SK-N-SH (cell line): ENCODE measurements around the gene ZP1. TPM values are rescaled to one million over a fixed set of nuclear protein-coding genes. Genes with fewer than 3 reads are reported as not detected.

Experiments used
- CTCF ChIA-PET: fragments of 300-600, 350-600 bp; formaldehyde crosslinking; extraction: SDS; loops from one replicate; lab custom pipeline; 2021; lab: Yijun Ruan, JAX
- POLR2A ChIA-PET: fragments of 350-600 bp; sonication (Branson Sonifier 250); formaldehyde crosslinking; extraction: SDS; loops from one replicate; lab custom pipeline; 2020; ENCODE audit warnings: antibody characterized with exemption, inconsistent platforms; lab: Yijun Ruan, JAX
- DNase-seq: peaks from one replicate; pipeline ENCODE4 v3.0.0; 2012
- H2AFZ ChIP-seq: fragments of 200-600 bp; sonication (generic); 2 replicates; pipeline ENCODE4 v1.8.1; 2016; ENCODE audit warnings: antibody characterized with exemption, mild to moderate bottlenecking, low read depth
- H3F3A ChIP-seq: fragments of 200-600 bp; sonication (generic); replicated peaks from 2 replicates; pipeline ENCODE3; 2016; ENCODE audit warnings: antibody characterized with exemption, mild to moderate bottlenecking; ENCODE audit not compliant: insufficient read depth
- H3K27ac ChIP-seq, 2 experiments: fragments of 200-500 bp in 1 of 2; fragments of 200-600 bp in 1 of 2; sonication (Bioruptor generic) in 1 of 2; sonication (generic), shearing (Covaris generic) in 1 of 2; 2 replicates each; pipeline versions ENCODE4 v1.5.1 to v1.6.1; 2014 to 2016; ENCODE audit warnings: low read depth in 2 of 2, inconsistent platforms in 1 of 2, low read length in 1 of 2, mild to moderate bottlenecking in 1 of 2, mixed read lengths in 1 of 2
- H3K27me3 ChIP-seq: fragments of 200-600 bp; sonication (generic), shearing (Covaris generic); 2 replicates; pipeline ENCODE4 v1.6.1; 2016; ENCODE audit warnings: mixed run types; ENCODE audit not compliant: insufficient read depth
- H3K36me3 ChIP-seq, 2 experiments: fragments of 200-500 bp in 1 of 2; fragments of 200-600 bp in 1 of 2; sonication (Bioruptor generic) in 1 of 2; sonication (generic) in 1 of 2; replicated peaks in 1 of 2; 2 replicates each; pipeline versions ENCODE3 to v1.5.1; 2014 to 2016; ENCODE audit warnings: low read length in 1 of 2, mild to moderate bottlenecking in 1 of 2; ENCODE audit not compliant: insufficient read depth in 2 of 2, control insufficient read depth in 1 of 2
- H3K4me1 ChIP-seq, 2 experiments: fragments of 200-500 bp in 1 of 2; fragments of 200-600 bp in 1 of 2; sonication (Bioruptor generic) in 1 of 2; sonication (generic), shearing (Covaris generic) in 1 of 2; 2 replicates each; pipeline versions ENCODE4 v1.5.1 to v1.6.1; 2014 to 2016; ENCODE audit warnings: low read depth in 1 of 2, low read length in 1 of 2, mixed run types in 1 of 2; ENCODE audit not compliant: insufficient read depth in 2 of 2, control insufficient read depth in 1 of 2
- H3K4me2 ChIP-seq: fragments of 200-600 bp; sonication (generic), shearing (Covaris generic); 2 replicates; pipeline ENCODE4 v1.6.1; 2017; ENCODE audit warnings: mixed run types
- H3K4me3 ChIP-seq, 2 experiments: fragments of 200-500 bp in 1 of 2; fragments of 200-600 bp in 1 of 2; sonication (Bioruptor generic) in 1 of 2; sonication (generic), shearing (Covaris generic) in 1 of 2; 2 replicates each; pipeline versions ENCODE4 v1.5.1 to v1.8.1; 2014 to 2016; ENCODE audit warnings: low read depth in 2 of 2, inconsistent platforms in 1 of 2, low read length in 1 of 2, mild to moderate bottlenecking in 1 of 2, mixed read lengths in 1 of 2, moderate library complexity in 1 of 2
- H3K79me2 ChIP-seq: fragments of 200-600 bp; sonication (generic); 2 replicates; pipeline ENCODE4 v1.8.1; 2017; ENCODE audit warnings: mild to moderate bottlenecking; ENCODE audit not compliant: insufficient read depth
- H3K9ac ChIP-seq: fragments of 200-600 bp; sonication (generic); 2 replicates; pipeline ENCODE4 v1.6.1; 2017; ENCODE audit warnings: mixed run types
- H3K9me2 ChIP-seq: fragments of 200-600 bp; sonication (generic); 2 replicates; pipeline ENCODE4 v1.6.1; 2017; ENCODE audit warnings: mixed run types
- H3K9me3 ChIP-seq: fragments of 200-600 bp; sonication (generic); 2 replicates; pipeline ENCODE4 v1.6.1; 2017; ENCODE audit warnings: mixed run types, mild to moderate bottlenecking, moderate library complexity
- H4K20me1 ChIP-seq: fragments of 200-600 bp; sonication (generic); 2 replicates; pipeline ENCODE4 v1.6.1; 2017; ENCODE audit warnings: mild to moderate bottlenecking, mixed run types; ENCODE audit not compliant: insufficient read depth
- CHD2 ChIP-seq: fragments of 150-350 bp; IDR thresholded peaks from 2 replicates; pipeline ENCODE4 v1.6.1; 2018; ENCODE audit warnings: low read length; ENCODE audit not compliant: partially characterized antibody
- CTCF ChIP-seq: fragments of 200-600 bp; sonication (generic); IDR thresholded peaks from 2 replicates; pipeline ENCODE4 v1.6.1; 2017; ENCODE audit warnings: antibody characterized with exemption, mild to moderate bottlenecking, moderate library complexity
- EZH2phosphoT487 ChIP-seq: fragments of 200-600 bp; sonication (generic); IDR thresholded peaks from 2 replicates; pipeline ENCODE4 v1.6.1; 2017; ENCODE audit warnings: low read depth, mixed run types, mild to moderate bottlenecking, antibody characterized with exemption, moderate library complexity, borderline replicate concordance
- FOXM1 ChIP-seq: IDR thresholded peaks from 2 replicates; pipeline ENCODE4 v1.4.0; 2012; ENCODE audit warnings: low read depth, mild to moderate bottlenecking
- GABPA ChIP-seq: IDR thresholded peaks from 2 replicates; pipeline ENCODE4 v1.4.0; 2012; ENCODE audit warnings: low read depth, mild to moderate bottlenecking
- JUND ChIP-seq: IDR thresholded peaks from 2 replicates; pipeline ENCODE4 v1.4.0; 2012
- MAX ChIP-seq: IDR thresholded peaks from 2 replicates; pipeline ENCODE4 v1.4.0; 2012; ENCODE audit warnings: low read depth
- MXI1 ChIP-seq: IDR thresholded peaks from 2 replicates; pipeline ENCODE4 v1.6.1; 2012; ENCODE audit warnings: mild to moderate bottlenecking, low read depth, low read length, improper control_type of control experiment
- NFIC ChIP-seq: IDR thresholded peaks from 2 replicates; pipeline ENCODE4 v1.4.0; 2012; ENCODE audit warnings: borderline replicate concordance
- POLR2AphosphoS5 ChIP-seq: IDR thresholded peaks from 2 replicates; pipeline ENCODE4 v1.6.1; 2012; ENCODE audit warnings: low read depth, low read length
- SIN3A ChIP-seq: IDR thresholded peaks from 2 replicates; pipeline ENCODE4 v1.6.1; 2012; ENCODE audit warnings: low read depth, mild to moderate bottlenecking, low read length, moderate library complexity, borderline replicate concordance
- WGBS: methylation state at CpG from one replicate; pipeline ENCODE4 v1.1.6; 2017; ENCODE audit warnings: low lambda C conversion rate; 5-methylcytosine and 5-hydroxymethylcytosine counted together
- polyA plus RNA-seq, 3 experiments: library from polyadenylated mRNA; depleted of rRNA; stranded (reverse); fragments of >200 nt; gene quantifications; 2 replicates each; pipeline ENCODE4 v1.2.3, GENCODE V29; 2012
- TF ChIP-seq, protein P1 (sequence below): IDR thresholded peaks from 2 replicates; pipeline ENCODE4 v1.6.1; 2012; ENCODE audit warnings: mild to moderate bottlenecking, low read depth, low read length, moderate library complexity
- TF ChIP-seq, protein P2 (sequence below): fragments of 150-350 bp; IDR thresholded peaks from 2 replicates; pipeline ENCODE4 v1.6.1; 2016; ENCODE audit warnings: mild to moderate bottlenecking, low read depth, low read length

The ZP1 gene
- polyA plus RNA-seq, 1 of the 3 experiments (the other 2 are of a cell fraction) = not detected

GRCh38 chr11:60844045-60844869 lies 23.1 kb upstream of the ZP1 start:
- no peaks in the 10 kb centered on the region for H3K27me3 ChIP-seq
- H2AFZ ChIP-seq = no peak overlapping the region
- TF ChIP-seq MXI1 = no peak
- TF ChIP-seq EZH2phosphoT487 = no peak
- no peak for TF ChIP-seq FOXM1
- no peak for TF ChIP-seq SIN3A
- TF ChIP-seq POLR2AphosphoS5 = no peak
- no peak for TF ChIP-seq JUND
- no peak for TF ChIP-seq CTCF
- TF ChIP-seq, protein P1, sequence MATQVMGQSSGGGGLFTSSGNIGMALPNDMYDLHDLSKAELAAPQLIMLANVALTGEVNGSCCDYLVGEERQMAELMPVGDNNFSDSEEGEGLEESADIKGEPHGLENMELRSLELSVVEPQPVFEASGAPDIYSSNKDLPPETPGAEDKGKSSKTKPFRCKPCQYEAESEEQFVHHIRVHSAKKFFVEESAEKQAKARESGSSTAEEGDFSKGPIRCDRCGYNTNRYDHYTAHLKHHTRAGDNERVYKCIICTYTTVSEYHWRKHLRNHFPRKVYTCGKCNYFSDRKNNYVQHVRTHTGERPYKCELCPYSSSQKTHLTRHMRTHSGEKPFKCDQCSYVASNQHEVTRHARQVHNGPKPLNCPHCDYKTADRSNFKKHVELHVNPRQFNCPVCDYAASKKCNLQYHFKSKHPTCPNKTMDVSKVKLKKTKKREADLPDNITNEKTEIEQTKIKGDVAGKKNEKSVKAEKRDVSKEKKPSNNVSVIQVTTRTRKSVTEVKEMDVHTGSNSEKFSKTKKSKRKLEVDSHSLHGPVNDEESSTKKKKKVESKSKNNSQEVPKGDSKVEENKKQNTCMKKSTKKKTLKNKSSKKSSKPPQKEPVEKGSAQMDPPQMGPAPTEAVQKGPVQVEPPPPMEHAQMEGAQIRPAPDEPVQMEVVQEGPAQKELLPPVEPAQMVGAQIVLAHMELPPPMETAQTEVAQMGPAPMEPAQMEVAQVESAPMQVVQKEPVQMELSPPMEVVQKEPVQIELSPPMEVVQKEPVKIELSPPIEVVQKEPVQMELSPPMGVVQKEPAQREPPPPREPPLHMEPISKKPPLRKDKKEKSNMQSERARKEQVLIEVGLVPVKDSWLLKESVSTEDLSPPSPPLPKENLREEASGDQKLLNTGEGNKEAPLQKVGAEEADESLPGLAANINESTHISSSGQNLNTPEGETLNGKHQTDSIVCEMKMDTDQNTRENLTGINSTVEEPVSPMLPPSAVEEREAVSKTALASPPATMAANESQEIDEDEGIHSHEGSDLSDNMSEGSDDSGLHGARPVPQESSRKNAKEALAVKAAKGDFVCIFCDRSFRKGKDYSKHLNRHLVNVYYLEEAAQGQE = no peak
- no peak for TF ChIP-seq GABPA
- TF ChIP-seq MAX = no peak
- TF ChIP-seq, protein P2, sequence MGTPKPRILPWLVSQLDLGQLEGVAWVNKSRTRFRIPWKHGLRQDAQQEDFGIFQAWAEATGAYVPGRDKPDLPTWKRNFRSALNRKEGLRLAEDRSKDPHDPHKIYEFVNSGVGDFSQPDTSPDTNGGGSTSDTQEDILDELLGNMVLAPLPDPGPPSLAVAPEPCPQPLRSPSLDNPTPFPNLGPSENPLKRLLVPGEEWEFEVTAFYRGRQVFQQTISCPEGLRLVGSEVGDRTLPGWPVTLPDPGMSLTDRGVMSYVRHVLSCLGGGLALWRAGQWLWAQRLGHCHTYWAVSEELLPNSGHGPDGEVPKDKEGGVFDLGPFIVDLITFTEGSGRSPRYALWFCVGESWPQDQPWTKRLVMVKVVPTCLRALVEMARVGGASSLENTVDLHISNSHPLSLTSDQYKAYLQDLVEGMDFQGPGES = no peak
- no peak for TF ChIP-seq CHD2
- TF ChIP-seq NFIC = no peak
- peaks cover 0 to 34% of the 10 kb centered on the region in 2 experiments; a peak in 3 of 4 replicates for H3K4me1 ChIP-seq
- H3F3A ChIP-seq = no peaks in the 10 kb centered on the region
- no peak overlapping the region for H3K27ac ChIP-seq
- H3K4me2 ChIP-seq = peak overlapping the region; percentile 89
- 56% methylated on average over 10 of the region's 10 CpGs for WGBS
- H3K9me2 ChIP-seq = no peaks in the 10 kb centered on the region
- no peaks in the 10 kb centered on the region; the same call in 1 of the 2 replicates for H4K20me1 ChIP-seq
- no peaks in the 10 kb centered on the region for H3K9me3 ChIP-seq
- ChIA-PET CTCF (interaction anchor here (1.1 to 23.7 kb wide), 4 partner anchors 13 to 52 kb away, joined by 3 to 550 read pairs (median 11); partner anchors contain the start of gene PRPF19), POLR2A (no interaction called here)
- peak overlapping the region; percentile 85 to 98 for H3K4me3 ChIP-seq
- peak overlapping the region; percentile 84; the same call in 1 of the 2 replicates for H3K9ac ChIP-seq
- peaks cover 0 to 13% of the 10 kb centered on the region in 2 experiments for H3K36me3 ChIP-seq
- no peak for DNase-seq
- H3K79me2 ChIP-seq = peaks cover 44% of the 10 kb centered on the region
